GM18499 (cell line): ENCODE results near the gene MAPK1.
"Not testable (repeated sequence)": the region's sequence is repeated elsewhere in the genome, so short reads cannot be mapped to it uniquely, and the experiment has no call there.

Experiments used
- ATAC-seq: cut with Tn5 transposase; IDR thresholded peaks from one replicate; pipeline ENCODE4 v1.9.1; 2021; ENCODE audit warnings: moderate number of reproducible peaks; ENCODE audit not compliant: insufficient read depth, unreplicated experiment

MAPK1 gene

GRCh38 chr22:21760640-21761039 lies 106.8 kb downstream of the MAPK1 start:
- no peak for ATAC-seq

DNA sequence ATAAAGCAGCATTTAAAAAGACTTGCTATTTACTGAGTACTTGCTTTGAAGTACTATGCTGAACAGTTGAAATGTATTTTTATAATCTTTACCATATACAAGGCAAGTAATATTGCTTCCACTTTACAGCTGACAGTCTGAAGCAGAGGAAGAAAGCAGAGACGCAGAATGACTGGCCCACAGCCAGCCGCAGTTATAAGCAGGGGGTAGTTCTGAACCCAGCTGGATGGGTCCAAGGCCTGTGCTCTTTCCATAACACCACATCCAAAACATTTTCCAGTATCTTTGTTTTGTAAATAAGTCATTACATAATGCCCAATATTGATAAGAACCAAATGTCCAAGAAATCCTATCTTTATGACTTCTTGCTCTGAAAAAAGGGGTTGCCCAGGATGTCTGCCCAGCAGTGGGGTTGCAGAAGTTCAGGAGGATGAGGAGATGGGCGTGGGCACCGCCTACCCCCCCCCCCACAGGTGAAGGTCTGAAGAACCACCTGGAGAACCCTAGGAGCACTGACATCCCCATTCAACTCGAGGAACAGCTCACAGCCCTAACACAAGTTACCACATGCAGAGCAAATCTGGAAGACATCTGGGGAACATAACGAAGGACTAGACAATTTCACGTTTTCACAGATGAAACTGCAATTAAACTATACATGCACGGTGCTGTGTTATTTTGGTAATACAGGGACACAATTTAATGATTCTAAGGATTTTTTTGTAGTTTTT lies 107.6 kb downstream of the MAPK1 start:
- no peak for ATAC-seq

DNA sequence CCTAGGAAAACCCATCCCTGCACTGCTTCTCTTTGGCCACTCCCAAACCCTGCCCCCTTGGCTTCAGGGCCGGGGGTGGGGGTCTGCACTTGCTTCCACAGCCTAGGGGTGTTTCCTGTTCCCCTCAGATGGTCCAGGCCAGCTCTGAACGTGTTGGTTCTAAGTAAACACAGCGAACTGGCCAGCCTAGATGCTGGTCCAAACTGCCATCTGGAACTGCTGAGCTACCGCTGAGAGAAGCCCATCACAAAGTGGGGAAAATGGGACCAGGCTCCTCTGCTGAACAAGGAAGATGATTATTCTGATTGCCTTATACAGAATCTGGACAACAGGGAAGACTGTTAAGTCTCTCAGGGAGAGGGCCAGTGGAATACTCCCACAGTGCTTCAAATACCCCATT lies 108.4 kb downstream of the MAPK1 start:
- ATAC-seq, result no peak

GRCh38 chr22:21758091-21758864 lies 109.2 kb downstream of the MAPK1 start:
- ATAC-seq, result no peak

GRCh38 chr22:21755851-21756284 lies 111.6 kb downstream of the MAPK1 start:
- no peak for ATAC-seq

DNA sequence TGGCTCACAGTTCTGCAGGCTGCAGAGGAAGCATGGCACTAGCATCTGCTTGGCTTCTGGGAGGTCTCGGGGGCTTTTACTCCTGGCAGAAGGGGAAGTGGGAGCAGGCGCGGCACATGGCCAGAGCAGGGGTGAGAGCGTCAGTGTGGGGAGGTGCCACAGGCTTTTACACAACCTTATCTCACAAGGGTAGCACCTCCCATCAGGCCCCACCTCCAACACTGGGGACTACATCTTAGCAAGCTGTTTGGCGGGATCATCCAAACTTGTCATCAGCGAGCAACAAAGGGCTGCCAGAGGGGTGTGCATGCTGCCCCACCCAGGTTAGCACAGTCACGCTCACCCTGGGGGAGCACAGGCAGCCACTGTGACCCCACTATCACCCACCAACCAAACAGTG lies 112.9 kb downstream of the MAPK1 start:
- ATAC-seq, result no peak

DNA sequence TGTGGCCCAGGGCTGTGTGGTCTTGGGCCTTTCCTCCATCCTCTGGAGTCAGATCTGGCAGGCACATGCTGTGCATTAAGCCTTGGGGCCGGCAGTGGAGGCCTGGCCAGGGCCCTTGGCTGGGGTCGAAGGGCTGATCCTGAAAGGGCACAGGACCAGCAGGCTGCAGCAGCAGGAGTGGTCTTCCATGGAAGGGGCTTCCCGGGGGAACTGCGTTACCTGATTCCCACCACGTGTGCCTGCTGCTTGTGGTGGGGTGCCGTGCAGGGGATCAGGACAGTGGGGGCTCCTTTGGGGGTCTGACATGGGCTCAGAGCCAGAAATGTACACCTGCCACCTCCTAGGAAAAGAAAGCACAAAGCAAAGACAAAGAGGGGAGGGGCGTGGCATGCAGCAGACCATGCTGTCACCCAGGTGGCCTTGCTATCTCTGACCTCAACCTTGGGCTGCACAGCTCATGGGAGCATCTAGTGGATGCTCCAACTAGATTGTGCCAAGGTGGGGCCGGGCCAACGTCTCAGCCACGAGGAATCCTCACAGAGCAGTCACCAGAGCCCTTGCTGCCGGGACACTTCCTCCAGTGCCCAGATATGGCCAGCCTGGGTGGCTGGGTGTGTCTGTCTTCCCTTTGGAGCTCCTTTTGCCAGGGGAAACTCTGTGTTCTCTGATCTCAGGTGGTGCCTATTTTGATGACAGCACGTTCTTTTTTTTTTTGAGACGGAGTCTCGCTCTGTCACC lies 113.9 kb downstream of the MAPK1 start:
- ATAC-seq, result no peak

- no peak for ATAC-seq
Measured at GRCh38 chr22:21752276-21752675, 115.2 kb downstream of the MAPK1 start.

GRCh38 chr22:21745948-21746347 lies 121.5 kb downstream of the MAPK1 start:
- no peak for ATAC-seq

GRCh38 chr22:21744917-21745316 lies 122.5 kb downstream of the MAPK1 start:
- not testable (repeated sequence) for ATAC-seq

GRCh38 chr22:21741790-21742189 lies 125.7 kb downstream of the MAPK1 start:
- ATAC-seq, result no peak

- ATAC-seq, result no peak
Measured at GRCh38 chr22:21741059-21741458, 126.4 kb downstream of the MAPK1 start.

GRCh38 chr22:21739828-21740377 lies 127.5 kb downstream of the MAPK1 start:
- ATAC-seq, result no peak

- ATAC-seq, result no peak
Measured at GRCh38 chr22:21738966-21739365, 128.5 kb downstream of the MAPK1 start.

DNA sequence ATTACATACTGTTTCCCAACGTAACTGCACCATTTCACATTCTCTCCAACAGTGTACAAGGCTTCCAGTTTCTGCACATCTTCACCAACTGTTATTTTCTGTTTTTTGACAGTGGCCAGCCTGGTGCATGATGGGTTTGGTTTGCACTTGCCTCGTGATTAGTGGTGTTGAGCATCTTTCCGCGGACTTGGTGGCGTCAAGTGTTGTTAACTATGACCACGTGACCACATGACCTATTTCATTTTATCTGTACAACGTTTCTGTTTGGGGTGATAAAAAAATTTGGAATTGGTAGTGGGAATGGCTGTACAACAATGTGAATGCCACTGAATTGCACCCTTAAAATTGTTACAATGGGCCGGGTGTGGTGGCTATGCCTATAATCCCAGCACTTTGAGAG lies 129.4 kb downstream of the MAPK1 start:
- no peak for ATAC-seq

DNA sequence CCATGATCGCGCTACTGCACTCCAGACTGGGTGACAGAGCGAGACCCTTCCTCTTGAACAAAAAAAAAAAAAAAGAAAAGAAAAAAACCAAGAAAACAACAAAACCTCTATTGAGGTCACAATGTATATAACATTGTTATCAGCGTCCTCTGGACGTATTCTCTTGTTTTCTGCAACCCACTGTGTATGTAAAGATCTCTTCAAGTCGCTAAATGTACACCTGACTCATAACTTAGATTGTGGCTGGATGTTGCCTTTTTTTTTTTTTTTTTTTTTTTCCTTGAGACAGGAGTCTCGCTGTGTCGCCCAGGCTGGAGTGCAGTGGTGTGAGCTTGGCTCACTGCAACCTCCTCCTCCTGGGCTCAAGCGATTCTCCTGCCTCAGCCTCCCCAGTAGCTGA lies 130.5 kb downstream of the MAPK1 start:
- no peak for ATAC-seq

DNA sequence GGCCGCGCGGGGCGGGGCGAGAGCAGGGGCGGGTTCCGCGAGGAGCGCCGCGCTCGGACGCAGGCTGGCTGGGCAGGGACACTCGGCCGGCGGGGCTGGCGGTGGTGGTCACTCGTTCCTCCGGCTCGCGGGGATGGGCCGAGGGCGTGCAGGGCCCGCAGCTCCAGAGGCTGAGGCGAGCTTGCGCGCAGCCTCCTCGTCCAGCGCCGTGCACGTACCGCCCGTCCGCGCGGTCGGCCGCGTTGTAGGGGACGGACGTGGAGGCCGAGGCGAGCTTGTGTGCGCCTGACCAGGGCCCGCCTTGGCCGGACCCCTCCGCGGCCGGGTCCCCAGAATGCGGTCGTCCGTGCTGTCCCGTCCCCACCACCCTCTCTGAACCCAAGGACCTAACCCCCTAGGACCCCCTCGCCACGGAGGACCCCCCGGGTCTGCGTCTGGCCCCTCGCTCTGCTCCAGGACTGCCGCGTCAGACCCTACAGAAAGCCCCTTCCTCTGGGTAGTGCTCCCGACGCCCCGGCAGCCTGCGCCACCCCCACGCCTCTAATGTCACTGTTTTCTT lies 131.3 kb downstream of the MAPK1 start:
- ATAC-seq, result no peak

- peak; percentile 61 for ATAC-seq
Measured at GRCh38 chr22:21735200-21736083, 132.0 kb downstream of the MAPK1 start, which contains the start of gene YPEL1. Gene YPEL1, minus strand, starts transcription at chr22:21735794. Its CDS starts 25,050 bp downstream, at chr22:21710744.

DNA sequence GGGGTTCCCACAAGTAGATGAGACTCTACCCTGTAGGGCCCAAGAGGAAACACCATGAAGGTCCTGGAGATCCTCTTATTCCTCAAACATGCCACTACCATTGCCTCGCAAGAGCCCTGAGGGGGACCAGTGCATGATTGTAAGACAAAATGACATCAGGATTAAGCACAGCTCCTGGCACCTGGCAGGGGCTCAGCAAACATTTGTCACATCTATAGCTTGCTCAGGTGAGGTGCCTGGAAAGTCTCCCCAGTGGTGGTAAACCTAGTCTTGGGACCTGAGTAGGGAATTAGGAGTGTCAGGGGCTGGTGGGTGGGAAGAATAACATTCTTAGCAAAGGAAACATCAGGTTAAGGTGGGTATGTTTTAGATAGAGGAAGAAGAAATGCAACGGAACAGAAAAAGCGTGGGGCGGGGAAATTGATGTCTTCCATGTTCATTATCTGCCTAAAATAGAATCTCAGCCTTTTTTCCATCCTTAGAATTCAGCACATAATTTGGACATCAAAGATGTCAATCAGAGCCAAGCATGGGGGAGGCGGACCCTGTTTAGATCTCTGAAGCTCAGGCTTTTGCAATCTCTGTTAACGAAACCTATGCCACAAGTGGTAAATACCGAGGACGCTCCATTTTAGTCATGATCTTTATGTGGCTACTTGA lies 132.8 kb downstream of the MAPK1 start:
- ATAC-seq, result no peak
